ENCODE measurements around the gene DTX3L. TPM values are rescaled to one million over a fixed set of nuclear protein-coding genes. Genes with fewer than 3 reads are reported as not detected.
"Not testable (repeated sequence)": the region's sequence is repeated elsewhere in the genome, so short reads cannot be mapped to it uniquely, and the experiment has no call there.

DTX3L gene
- total RNA-seq, 4 donors from 2014 or later: 12.9 to 38.9 (median 23.3) TPM

GRCh38 chr3:122559906-122560305, 4.2 kb upstream of the DTX3L start:
- Histone ChIP-seq H3K27me3 (no peaks in the 10 kb centered on the region), H3K9me3 (no peaks in the 10 kb centered on the region), H3K27ac (no peak overlapping the region), H3K4me1 (peaks cover 0 to 7% of the 10 kb centered on the region in 2 donors), H3K4me3 (no peak overlapping the region), H3K36me3 (no peaks in the 10 kb centered on the region)
- DNase-seq: no peak
- intact Hi-C loops (cut with DNase I; ENCODE audit: low total_unique reads): no loop called here
- TF ChIP-seq CTCF (IDR thresholded peaks at IDR 0.05): no peak
- no peak for TF ChIP-seq POLR2A (IDR thresholded peaks at IDR 0.05)

GRCh38 chr3:122560680-122561079, 3.5 kb upstream of the DTX3L start:
- intact Hi-C loops (cut with DNase I; ENCODE audit: low total_unique reads): no loop called here
- Histone ChIP-seq H3K9me3 (no peaks in the 10 kb centered on the region), H3K4me1 (peaks cover 0 to 7% of the 10 kb centered on the region in 2 donors), H3K36me3 (no peaks in the 10 kb centered on the region), H3K4me3 (no peak overlapping the region), H3K27me3 (no peaks in the 10 kb centered on the region), H3K27ac (no peak overlapping the region)
- TF ChIP-seq POLR2A (IDR thresholded peaks at IDR 0.05): no peak
- TF ChIP-seq CTCF (IDR thresholded peaks at IDR 0.05): peak; percentile 43 to 62 (median 54)
- peak in 1 of 2 donors; percentile 49 for DNase-seq

GRCh38 chr3:122562923-122563716, 1.0 kb upstream of the DTX3L start:
- Histone ChIP-seq H3K4me1 (peaks cover 0 to 7% of the 10 kb centered on the region in 2 donors), H3K36me3 (no peaks in the 10 kb centered on the region), H3K9me3 (no peaks in the 10 kb centered on the region), H3K4me3 (peak overlapping the region; percentile 72 to 77), H3K27me3 (no peaks in the 10 kb centered on the region), H3K27ac (peak overlapping the region; percentile 96)
- intact Hi-C loops (cut with DNase I; ENCODE audit: low total_unique reads): no loop called here
- no peak for DNase-seq
- TF ChIP-seq POLR2A (IDR thresholded peaks at IDR 0.05): no peak
- TF ChIP-seq CTCF (IDR thresholded peaks at IDR 0.05): no peak

- peak overlapping the region; percentile 96 for H3K27ac ChIP-seq
- intact Hi-C loops (cut with DNase I; ENCODE audit: low total_unique reads): loop anchor here (2.0 kb wide), 1 partner anchor 115 kb away; no protein-coding TSS in a partner anchor
- H3K4me1 ChIP-seq: peaks cover 0 to 7% of the 10 kb centered on the region in 2 donors
- no peaks in the 10 kb centered on the region for H3K36me3 ChIP-seq
- peak overlapping the region; percentile 72 to 77 for H3K4me3 ChIP-seq
- DNase-seq: peak; percentile 23
- no peaks in the 10 kb centered on the region for H3K9me3 ChIP-seq
- no peak for TF ChIP-seq POLR2A (IDR thresholded peaks at IDR 0.05)
- TF ChIP-seq CTCF (IDR thresholded peaks at IDR 0.05): no peak
- no peaks in the 10 kb centered on the region for H3K27me3 ChIP-seq
These were observed 467 bp upstream of the DTX3L start for GRCh38 chr3:122563717-122564025.

GRCh38 chr3:122568131-122568530, 4.0 kb downstream of the DTX3L start:
- intact Hi-C loops (cut with DNase I; ENCODE audit: low total_unique reads); H3K4me1 ChIP-seq; H3K4me3 ChIP-seq; H3K9me3 ChIP-seq; DNase-seq; H3K36me3 ChIP-seq; H3K27me3 ChIP-seq: not testable (repeated sequence)
- peak overlapping the region; percentile 42 to 50 for H3K27ac ChIP-seq
